Smooth muscle cell (in vitro differentiated cells): Measurements from ENCODE around the gene ELMO3. TPM values are rescaled to one million over a fixed set of nuclear protein-coding genes. Genes with fewer than 3 reads are reported as not detected.

Experiments
- DNase-seq: peaks from one replicate; lab custom pipeline; 2025; ENCODE audit not compliant: unreplicated experiment; lab: John Stamatoyannopoulos, UW
- H2AFZ ChIP-seq: fragments of 200-600 bp; sonication (generic); 2 replicates; pipeline ENCODE4 v1.6.0; 2016; ENCODE audit warnings: antibody characterized with exemption, low read depth, mild to moderate bottlenecking
- H3F3A ChIP-seq: fragments of 200-600 bp; sonication (generic); 2 replicates; pipeline ENCODE4 v1.6.0; 2017; ENCODE audit warnings: antibody characterized with exemption, low read depth
- H3K27ac ChIP-seq: fragments of 200-600 bp; sonication (generic); 2 replicates; pipeline ENCODE4 v1.5.1; 2016; ENCODE audit warnings: low read depth, mild to moderate bottlenecking
- H3K27me3 ChIP-seq: fragments of 200-600 bp; sonication (generic); 2 replicates; pipeline ENCODE4 v1.6.1; 2016; ENCODE audit warnings: low read depth, mild to moderate bottlenecking
- H3K36me3 ChIP-seq: fragments of 200-600 bp; sonication (generic); 2 replicates; pipeline ENCODE4 v1.5.1; 2016; ENCODE audit warnings: low read depth
- H3K4me1 ChIP-seq: fragments of 200-600 bp; sonication (generic); 2 replicates; pipeline ENCODE4 v1.5.1; 2016; ENCODE audit warnings: low read depth
- H3K4me2 ChIP-seq: fragments of 200-600 bp; sonication (generic); 2 replicates; pipeline ENCODE4 v1.6.0; 2016; ENCODE audit warnings: mild to moderate bottlenecking
- H3K4me3 ChIP-seq: fragments of 200-600 bp; sonication (generic); 2 replicates; pipeline ENCODE4 v1.5.1; 2016; ENCODE audit warnings: mild to moderate bottlenecking
- H3K79me2 ChIP-seq: fragments of 200-600 bp; sonication (generic); 2 replicates; pipeline ENCODE4 v1.6.0; 2016; ENCODE audit warnings: low read depth, mild to moderate bottlenecking
- H3K9ac ChIP-seq: fragments of 200-600 bp; sonication (generic); 2 replicates; pipeline ENCODE4 v1.6.0; 2016; ENCODE audit warnings: low read depth
- H3K9me3 ChIP-seq: fragments of 200-600 bp; sonication (generic); replicated peaks from 2 replicates; pipeline ENCODE4 v1.5.1; 2016; ENCODE audit warnings: low read depth
- H4K20me1 ChIP-seq: fragments of 200-600 bp; sonication (generic); 2 replicates; pipeline ENCODE4 v1.6.0; 2016; ENCODE audit warnings: low read depth
- WGBS: methylation state at CpG from one replicate; pipeline ENCODE4 v1.1.7; 2016; ENCODE audit warnings: low lambda C conversion rate; 5-methylcytosine and 5-hydroxymethylcytosine counted together
- polyA plus RNA-seq: library from polyadenylated mRNA; unstranded; fragments of >200 nt; fragmentation: Nextera tagmentation; extraction: Ambion mirVana; gene quantifications from 2 replicates; pipeline ENCODE4 v1.2.1, GENCODE V29; 2016
- total RNA-seq: library from RNA; depleted of rRNA; stranded (reverse); fragments of >200 nt; gene quantifications from 2 replicates; pipeline ENCODE4 v1.2.3, GENCODE V29; 2014
- TF ChIP-seq, protein P1 (sequence below): fragments of 200-600 bp; sonication (generic); IDR thresholded peaks from 2 replicates; pipeline ENCODE4 v1.5.1; 2017; ENCODE audit warnings: borderline replicate concordance, mild to moderate bottlenecking, antibody characterized with exemption; ENCODE audit not compliant: insufficient read depth, poor library complexity, severe bottlenecking

Gene ELMO3
- total and polyA plus RNA-seq, 2 experiments from 2014 or later: 2.2 to 6.7 TPM

DNA sequence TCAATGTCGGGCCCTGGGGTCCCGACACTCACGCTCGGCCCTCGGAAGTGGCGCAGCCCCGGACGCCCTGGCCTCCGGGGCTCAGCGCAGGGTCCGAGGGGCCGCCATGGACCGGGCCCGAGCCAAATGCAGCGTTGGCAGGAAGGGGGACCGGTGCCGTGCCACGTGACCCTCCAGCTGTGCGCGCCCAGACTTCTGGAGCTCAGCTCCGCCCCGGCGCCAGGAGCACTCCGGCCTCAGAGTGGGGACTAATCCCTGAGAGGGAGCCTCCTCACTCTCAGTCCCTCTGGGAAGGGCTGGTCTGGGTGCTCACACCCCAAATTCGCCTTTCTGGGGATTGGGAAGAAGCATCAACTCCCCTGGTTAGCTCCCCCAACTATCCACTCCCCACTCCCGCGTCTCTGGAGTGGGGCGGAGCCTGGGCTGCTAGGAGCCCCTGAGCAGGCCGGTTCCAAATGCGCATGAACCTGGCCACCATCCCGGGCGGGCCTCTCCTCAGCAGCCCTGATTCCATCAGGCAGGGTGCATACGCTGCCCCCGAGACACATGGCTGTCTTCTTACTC, 48.0 kb upstream of the ELMO3 start, which contains the start of gene B3GNT9:
B3GNT9 (minus strand) TSS at position 166 of the 564 bp plus-strand sequence. CDS start 513 bp downstream, outside the sequence.
- no peaks in the 10 kb centered on the region for H3K9me3 ChIP-seq
- peaks cover 6% of the 10 kb centered on the region for H3K4me1 ChIP-seq
- peak; percentile 81 for DNase-seq
- H3F3A ChIP-seq: no peaks in the 10 kb centered on the region
- no peaks in the 10 kb centered on the region for H3K36me3 ChIP-seq
- peak within 1 kb of the TSS; percentile 72 for H3K4me3 ChIP-seq
- H3K79me2 ChIP-seq: no peaks in the 10 kb centered on the region
- peak within 1 kb of the TSS; percentile 73 for H2AFZ ChIP-seq
- TF ChIP-seq, protein P1, sequence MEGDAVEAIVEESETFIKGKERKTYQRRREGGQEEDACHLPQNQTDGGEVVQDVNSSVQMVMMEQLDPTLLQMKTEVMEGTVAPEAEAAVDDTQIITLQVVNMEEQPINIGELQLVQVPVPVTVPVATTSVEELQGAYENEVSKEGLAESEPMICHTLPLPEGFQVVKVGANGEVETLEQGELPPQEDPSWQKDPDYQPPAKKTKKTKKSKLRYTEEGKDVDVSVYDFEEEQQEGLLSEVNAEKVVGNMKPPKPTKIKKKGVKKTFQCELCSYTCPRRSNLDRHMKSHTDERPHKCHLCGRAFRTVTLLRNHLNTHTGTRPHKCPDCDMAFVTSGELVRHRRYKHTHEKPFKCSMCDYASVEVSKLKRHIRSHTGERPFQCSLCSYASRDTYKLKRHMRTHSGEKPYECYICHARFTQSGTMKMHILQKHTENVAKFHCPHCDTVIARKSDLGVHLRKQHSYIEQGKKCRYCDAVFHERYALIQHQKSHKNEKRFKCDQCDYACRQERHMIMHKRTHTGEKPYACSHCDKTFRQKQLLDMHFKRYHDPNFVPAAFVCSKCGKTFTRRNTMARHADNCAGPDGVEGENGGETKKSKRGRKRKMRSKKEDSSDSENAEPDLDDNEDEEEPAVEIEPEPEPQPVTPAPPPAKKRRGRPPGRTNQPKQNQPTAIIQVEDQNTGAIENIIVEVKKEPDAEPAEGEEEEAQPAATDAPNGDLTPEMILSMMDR: no peak
- H3K27me3 ChIP-seq: peaks cover 20% of the 10 kb centered on the region
- WGBS: 3% methylated on average over 32 of the region's 34 CpGs
- H3K27ac ChIP-seq: peak within 1 kb of the TSS; percentile 80
- peaks cover 33% of the 10 kb centered on the region for H4K20me1 ChIP-seq
- peak within 1 kb of the TSS; percentile 93 for H3K4me2 ChIP-seq
- H3K9ac ChIP-seq: peak within 1 kb of the TSS; percentile 81

DNA sequence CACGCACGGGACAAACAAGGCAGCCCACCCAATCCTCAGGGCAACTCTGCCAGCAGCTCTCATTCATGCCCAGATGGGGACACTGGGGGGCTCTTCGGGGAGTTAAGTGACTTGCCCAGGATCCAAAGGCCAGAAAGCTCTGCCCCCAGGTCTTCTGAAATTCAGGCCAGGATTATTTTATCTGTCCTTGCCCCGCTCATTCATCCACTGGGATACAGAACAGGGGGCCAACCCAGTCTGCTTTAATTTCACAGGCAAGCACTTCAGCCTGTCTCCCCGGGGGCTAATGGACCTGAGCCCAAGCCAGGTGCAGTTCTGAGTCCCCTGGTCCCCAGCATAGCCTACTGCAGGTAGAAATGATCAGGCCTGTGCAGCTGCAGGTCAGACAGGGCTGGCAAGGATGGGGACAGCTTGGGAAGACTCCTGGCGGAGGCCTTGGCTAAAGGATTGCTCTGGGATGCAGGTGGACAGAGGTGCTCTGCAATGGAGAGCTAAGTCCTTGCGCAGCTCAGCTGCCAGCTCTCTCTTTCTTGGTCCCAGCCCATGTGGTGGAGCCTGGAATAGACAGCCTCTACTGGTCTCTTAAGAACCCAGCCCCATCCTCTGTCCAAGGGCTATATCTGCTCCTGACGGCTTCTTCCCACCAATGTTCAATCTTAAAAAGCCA, 47.4 kb upstream of the ELMO3 start:
- H3K4me2 ChIP-seq: peak overlapping the region; percentile 93

DNA sequence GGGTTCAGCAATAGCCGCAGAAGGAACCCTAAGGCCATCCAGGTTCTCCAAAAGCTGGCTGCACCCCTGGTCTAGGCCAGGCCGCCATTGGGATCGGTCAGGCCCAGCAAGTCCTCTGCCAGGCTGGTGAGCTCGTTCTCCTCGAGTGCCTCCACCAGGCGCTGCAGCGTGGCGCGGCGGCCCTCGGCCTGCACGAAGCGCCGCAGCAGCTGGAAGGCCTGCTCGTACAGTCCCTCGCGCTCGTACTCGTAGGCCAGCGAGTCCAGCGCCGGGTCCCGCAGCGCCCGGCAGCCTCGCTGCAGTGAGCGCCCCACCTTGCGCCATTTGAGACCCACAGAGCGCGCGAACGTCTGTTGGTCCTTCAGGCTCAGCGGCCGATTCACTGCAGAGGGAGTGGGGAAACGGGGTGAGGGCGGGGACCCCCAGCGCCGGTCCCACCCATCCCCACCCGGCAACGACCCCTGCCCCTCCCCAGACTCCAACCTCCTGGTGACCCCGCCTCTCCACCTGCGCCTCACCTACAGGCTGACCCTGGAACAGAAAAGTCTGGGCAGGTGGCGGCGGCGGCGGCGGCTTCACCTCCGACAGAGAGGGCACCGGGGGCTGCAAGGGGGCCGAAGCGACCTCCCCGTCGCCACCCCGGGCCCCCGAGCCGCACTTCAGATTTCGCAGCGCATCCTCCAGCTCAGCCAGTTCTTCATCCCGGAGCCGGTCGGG, 44.2 kb upstream of the ELMO3 start:
- no peaks in the 10 kb centered on the region for H3K79me2 ChIP-seq
- H4K20me1 ChIP-seq: peaks cover 49% of the 10 kb centered on the region
- no peaks in the 10 kb centered on the region for H3F3A ChIP-seq
- peak overlapping the region; percentile 27 for H3K4me3 ChIP-seq
- peaks cover 6% of the 10 kb centered on the region for H3K4me1 ChIP-seq
- H3K36me3 ChIP-seq: no peaks in the 10 kb centered on the region
- WGBS: 34% methylated on average over 34 of the region's 61 CpGs
- DNase-seq: no peak
- peak overlapping the region; percentile 80 for H3K4me2 ChIP-seq
- H3K27me3 ChIP-seq: peaks cover 42% of the 10 kb centered on the region
- H3K9me3 ChIP-seq: no peaks in the 10 kb centered on the region
- no peak overlapping the region for H3K27ac ChIP-seq
- H2AFZ ChIP-seq: no peak overlapping the region
- TF ChIP-seq, protein P1: no peak
- H3K9ac ChIP-seq: no peak overlapping the region

More for the DNA sequence above, 47.4 kb upstream of the ELMO3 start:
- H2AFZ ChIP-seq: no peak overlapping the region
- peak overlapping the region; percentile 72 for H3K4me3 ChIP-seq
- no peaks in the 10 kb centered on the region for H3F3A ChIP-seq
- H3K9ac ChIP-seq: no peak overlapping the region
- peaks cover 40% of the 10 kb centered on the region for H4K20me1 ChIP-seq
- no peaks in the 10 kb centered on the region for H3K36me3 ChIP-seq
- H3K79me2 ChIP-seq: no peaks in the 10 kb centered on the region
- TF ChIP-seq, protein P1: no peak
- no peaks in the 10 kb centered on the region for H3K9me3 ChIP-seq
- no peak for DNase-seq
- H3K27me3 ChIP-seq: peaks cover 27% of the 10 kb centered on the region
- H3K4me1 ChIP-seq: peaks cover 6% of the 10 kb centered on the region
- WGBS: 76% methylated on average over 8 of the region's 8 CpGs
- no peak overlapping the region for H3K27ac ChIP-seq
